SK-N-SH (cell line): ENCODE data around the gene ECE1. TPM values are rescaled to one million over a fixed set of nuclear protein-coding genes. Genes with fewer than 3 reads are reported as not detected.

ENCODE experiments used
- CTCF ChIA-PET: fragments of 300-600, 350-600 bp; formaldehyde crosslinking; extraction: SDS; loops from one replicate; lab custom pipeline; 2021; lab: Yijun Ruan, JAX
- POLR2A ChIA-PET: fragments of 350-600 bp; sonication (Branson Sonifier 250); formaldehyde crosslinking; extraction: SDS; loops from one replicate; lab custom pipeline; 2020; ENCODE audit warnings: antibody characterized with exemption, inconsistent platforms; lab: Yijun Ruan, JAX
- DNase-seq: peaks from one replicate; pipeline ENCODE4 v3.0.0; 2012
- H2AFZ ChIP-seq: fragments of 200-600 bp; sonication (generic); 2 replicates; pipeline ENCODE4 v1.8.1; 2016; ENCODE audit warnings: antibody characterized with exemption, mild to moderate bottlenecking, low read depth
- H3F3A ChIP-seq: fragments of 200-600 bp; sonication (generic); replicated peaks from 2 replicates; pipeline ENCODE3; 2016; ENCODE audit warnings: antibody characterized with exemption, mild to moderate bottlenecking; ENCODE audit not compliant: insufficient read depth
- H3K27ac ChIP-seq, 2 experiments: fragments of 200-500 bp in 1 of 2; fragments of 200-600 bp in 1 of 2; sonication (Bioruptor generic) in 1 of 2; sonication (generic), shearing (Covaris generic) in 1 of 2; 2 replicates each; pipeline versions ENCODE4 v1.5.1 to v1.6.1; 2014 to 2016; ENCODE audit warnings: low read depth in 2 of 2, inconsistent platforms in 1 of 2, low read length in 1 of 2, mild to moderate bottlenecking in 1 of 2, mixed read lengths in 1 of 2
- H3K27me3 ChIP-seq: fragments of 200-600 bp; sonication (generic), shearing (Covaris generic); 2 replicates; pipeline ENCODE4 v1.6.1; 2016; ENCODE audit warnings: mixed run types; ENCODE audit not compliant: insufficient read depth
- H3K36me3 ChIP-seq, 2 experiments: fragments of 200-500 bp in 1 of 2; fragments of 200-600 bp in 1 of 2; sonication (Bioruptor generic) in 1 of 2; sonication (generic) in 1 of 2; replicated peaks in 1 of 2; 2 replicates each; pipeline versions ENCODE3 to v1.5.1; 2014 to 2016; ENCODE audit warnings: low read length in 1 of 2, mild to moderate bottlenecking in 1 of 2; ENCODE audit not compliant: insufficient read depth in 2 of 2, control insufficient read depth in 1 of 2
- H3K4me1 ChIP-seq, 2 experiments: fragments of 200-500 bp in 1 of 2; fragments of 200-600 bp in 1 of 2; sonication (Bioruptor generic) in 1 of 2; sonication (generic), shearing (Covaris generic) in 1 of 2; 2 replicates each; pipeline versions ENCODE4 v1.5.1 to v1.6.1; 2014 to 2016; ENCODE audit warnings: low read depth in 1 of 2, low read length in 1 of 2, mixed run types in 1 of 2; ENCODE audit not compliant: insufficient read depth in 2 of 2, control insufficient read depth in 1 of 2
- H3K4me2 ChIP-seq: fragments of 200-600 bp; sonication (generic), shearing (Covaris generic); 2 replicates; pipeline ENCODE4 v1.6.1; 2017; ENCODE audit warnings: mixed run types
- H3K4me3 ChIP-seq, 2 experiments: fragments of 200-500 bp in 1 of 2; fragments of 200-600 bp in 1 of 2; sonication (Bioruptor generic) in 1 of 2; sonication (generic), shearing (Covaris generic) in 1 of 2; 2 replicates each; pipeline versions ENCODE4 v1.5.1 to v1.8.1; 2014 to 2016; ENCODE audit warnings: low read depth in 2 of 2, inconsistent platforms in 1 of 2, low read length in 1 of 2, mild to moderate bottlenecking in 1 of 2, mixed read lengths in 1 of 2, moderate library complexity in 1 of 2
- H3K79me2 ChIP-seq: fragments of 200-600 bp; sonication (generic); 2 replicates; pipeline ENCODE4 v1.8.1; 2017; ENCODE audit warnings: mild to moderate bottlenecking; ENCODE audit not compliant: insufficient read depth
- H3K9ac ChIP-seq: fragments of 200-600 bp; sonication (generic); 2 replicates; pipeline ENCODE4 v1.6.1; 2017; ENCODE audit warnings: mixed run types
- H3K9me2 ChIP-seq: fragments of 200-600 bp; sonication (generic); 2 replicates; pipeline ENCODE4 v1.6.1; 2017; ENCODE audit warnings: mixed run types
- H3K9me3 ChIP-seq: fragments of 200-600 bp; sonication (generic); 2 replicates; pipeline ENCODE4 v1.6.1; 2017; ENCODE audit warnings: mixed run types, mild to moderate bottlenecking, moderate library complexity
- H4K20me1 ChIP-seq: fragments of 200-600 bp; sonication (generic); 2 replicates; pipeline ENCODE4 v1.6.1; 2017; ENCODE audit warnings: mild to moderate bottlenecking, mixed run types; ENCODE audit not compliant: insufficient read depth
- ELF1 ChIP-seq: IDR thresholded peaks from 2 replicates; pipeline ENCODE4 v1.4.0; 2012
- EZH2phosphoT487 ChIP-seq: fragments of 200-600 bp; sonication (generic); IDR thresholded peaks from 2 replicates; pipeline ENCODE4 v1.6.1; 2017; ENCODE audit warnings: low read depth, mixed run types, mild to moderate bottlenecking, antibody characterized with exemption, moderate library complexity, borderline replicate concordance
- FOXJ3 ChIP-seq: sonication (generic); formaldehyde crosslinking; IDR thresholded peaks from 2 replicates; pipeline ENCODE4 v1.5.1; 2020; ENCODE audit warnings: mild to moderate bottlenecking, missing genetic modification reagents
- FOXM1 ChIP-seq: IDR thresholded peaks from 2 replicates; pipeline ENCODE4 v1.4.0; 2012; ENCODE audit warnings: low read depth, mild to moderate bottlenecking
- GABPA ChIP-seq: IDR thresholded peaks from 2 replicates; pipeline ENCODE4 v1.4.0; 2012; ENCODE audit warnings: low read depth, mild to moderate bottlenecking
- GATA2 ChIP-seq: sonication (generic); formaldehyde crosslinking; IDR thresholded peaks from 2 replicates; pipeline ENCODE4 v1.5.0; 2020; ENCODE audit warnings: mild to moderate bottlenecking, missing genetic modification reagents
- MXI1 ChIP-seq: IDR thresholded peaks from 2 replicates; pipeline ENCODE4 v1.6.1; 2012; ENCODE audit warnings: mild to moderate bottlenecking, low read depth, low read length, improper control_type of control experiment
- POLR2AphosphoS5 ChIP-seq: IDR thresholded peaks from 2 replicates; pipeline ENCODE4 v1.6.1; 2012; ENCODE audit warnings: low read depth, low read length
- REST ChIP-seq: IDR thresholded peaks from 2 replicates; pipeline ENCODE4 v1.6.1; 2012; ENCODE audit warnings: mild to moderate bottlenecking, low read depth, low read length, moderate library complexity
- RXRA ChIP-seq: IDR thresholded peaks from 2 replicates; pipeline ENCODE4 v1.4.0; 2012; ENCODE audit warnings: low read depth, mild to moderate bottlenecking, borderline replicate concordance
- SMC3 ChIP-seq: IDR thresholded peaks from 2 replicates; pipeline ENCODE4 v1.6.1; 2012; ENCODE audit warnings: low read depth, low read length, improper control_type of control experiment
- TCF12 ChIP-seq: IDR thresholded peaks from 2 replicates; pipeline ENCODE4 v1.4.0; 2012
- TEAD4 ChIP-seq: IDR thresholded peaks from 2 replicates; pipeline ENCODE4 v1.4.0; 2012; ENCODE audit warnings: mild to moderate bottlenecking, borderline replicate concordance; ENCODE audit not compliant: insufficient read depth
- polyA plus RNA-seq, 3 experiments: library from polyadenylated mRNA; depleted of rRNA; stranded (reverse); fragments of >200 nt; gene quantifications; 2 replicates each; pipeline ENCODE4 v1.2.3, GENCODE V29; 2012
- TF ChIP-seq, protein P1 (sequence below): IDR thresholded peaks from 2 replicates; pipeline ENCODE4 v1.4.0; 2012; ENCODE audit warnings: low read depth
- TF ChIP-seq, protein P2 (sequence below): fragments of 150-350 bp; IDR thresholded peaks from 2 replicates; pipeline ENCODE4 v1.6.1; 2016; ENCODE audit warnings: mild to moderate bottlenecking, low read depth, low read length
- TF ChIP-seq, protein P3 (sequence below): fragments of 200-600 bp; sonication (generic); IDR thresholded peaks from 2 replicates; pipeline ENCODE4 v1.6.1; 2017; ENCODE audit warnings: antibody characterized with exemption, mild to moderate bottlenecking, moderate library complexity

ECE1 gene
- polyA plus RNA-seq, 1 of the 3 experiments (the other 2 are of a cell fraction): 96.6 TPM

DNA sequence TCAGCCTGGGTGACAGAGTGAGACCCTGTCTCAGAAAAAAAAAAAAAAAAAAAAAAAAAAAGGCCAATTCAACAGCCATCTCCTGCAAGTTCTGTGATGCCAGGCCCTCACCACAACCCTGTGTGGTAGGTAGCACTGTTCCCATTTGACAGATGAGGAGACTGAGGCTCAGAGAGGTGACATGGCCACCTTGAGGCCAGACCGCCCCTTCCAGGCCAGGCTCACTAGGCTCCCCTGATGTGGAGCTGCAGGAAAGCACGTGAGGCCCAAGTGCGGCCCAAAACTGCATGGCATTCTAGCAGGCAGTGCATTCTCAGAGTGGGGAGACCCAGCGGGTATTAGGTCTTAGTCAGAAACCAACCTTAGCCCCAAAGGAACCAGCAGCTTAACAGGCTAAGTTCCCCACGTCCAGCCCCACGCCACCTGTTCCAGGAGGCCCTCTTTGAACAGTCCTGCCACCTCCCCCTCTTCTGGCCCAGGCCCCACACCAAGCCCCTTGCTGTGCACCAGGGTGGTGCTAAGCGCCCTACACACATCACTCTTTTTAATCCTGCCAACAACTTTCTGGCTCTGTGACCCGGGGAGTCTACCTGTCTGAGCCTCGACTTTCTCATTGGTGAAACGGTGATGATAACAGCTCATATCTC is 11.7 kb upstream of the ECE1 start (continued):
- TF ChIP-seq SMC3: no peak
- no peak for TF ChIP-seq MXI1
- no peak for TF ChIP-seq FOXJ3 (CRISPR knock-in tag)
- TF ChIP-seq, protein P1, sequence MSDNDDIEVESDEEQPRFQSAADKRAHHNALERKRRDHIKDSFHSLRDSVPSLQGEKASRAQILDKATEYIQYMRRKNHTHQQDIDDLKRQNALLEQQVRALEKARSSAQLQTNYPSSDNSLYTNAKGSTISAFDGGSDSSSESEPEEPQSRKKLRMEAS: no peak
- no peak for TF ChIP-seq FOXM1

DNA sequence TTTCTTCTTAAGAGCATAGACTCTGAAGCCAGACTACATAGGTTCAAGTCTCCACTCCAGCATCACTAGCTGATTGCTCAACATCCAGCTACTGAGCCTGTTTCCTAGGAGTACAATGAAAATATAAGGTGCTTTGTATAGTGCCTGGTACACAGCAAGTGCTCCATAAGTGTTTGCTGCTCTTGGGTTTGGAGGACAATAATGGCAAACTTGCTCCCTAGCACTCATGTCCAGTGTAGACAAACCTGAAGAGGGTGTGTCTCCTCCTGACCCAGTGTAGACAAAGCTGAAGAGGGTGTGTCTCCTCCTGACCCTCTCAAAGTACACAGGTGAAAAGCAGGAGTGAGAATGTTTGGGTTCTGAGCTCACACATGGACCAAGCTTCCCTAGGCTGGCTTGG is 10.5 kb upstream of the ECE1 start:
- Histone ChIP-seq H4K20me1 (no peaks in the 10 kb centered on the region), H3K4me1 (peaks cover 24 to 42% of the 10 kb centered on the region in 2 experiments), H3K4me2 (no peak overlapping the region), H3K9me2 (no peaks in the 10 kb centered on the region), H3K36me3 (no peaks in the 10 kb centered on the region), H3K79me2 (peaks cover 3% of the 10 kb centered on the region; the same call in 1 of the 2 replicates), H3K27me3 (no peaks in the 10 kb centered on the region), H3K9ac (no peak overlapping the region)
- CTCF ChIA-PET: interaction anchor here (0.5 to 3.7 kb wide), 9 partner anchors 12 to 1089 kb away, joined by 3 to 20 read pairs (median 7); no protein-coding TSS in a partner anchor
- no peak for TF ChIP-seq SMC3
- TF ChIP-seq, protein P2, sequence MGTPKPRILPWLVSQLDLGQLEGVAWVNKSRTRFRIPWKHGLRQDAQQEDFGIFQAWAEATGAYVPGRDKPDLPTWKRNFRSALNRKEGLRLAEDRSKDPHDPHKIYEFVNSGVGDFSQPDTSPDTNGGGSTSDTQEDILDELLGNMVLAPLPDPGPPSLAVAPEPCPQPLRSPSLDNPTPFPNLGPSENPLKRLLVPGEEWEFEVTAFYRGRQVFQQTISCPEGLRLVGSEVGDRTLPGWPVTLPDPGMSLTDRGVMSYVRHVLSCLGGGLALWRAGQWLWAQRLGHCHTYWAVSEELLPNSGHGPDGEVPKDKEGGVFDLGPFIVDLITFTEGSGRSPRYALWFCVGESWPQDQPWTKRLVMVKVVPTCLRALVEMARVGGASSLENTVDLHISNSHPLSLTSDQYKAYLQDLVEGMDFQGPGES: no peak
- no peak for TF ChIP-seq REST
- no peak for TF ChIP-seq EZH2phosphoT487
- TF ChIP-seq, protein P3, sequence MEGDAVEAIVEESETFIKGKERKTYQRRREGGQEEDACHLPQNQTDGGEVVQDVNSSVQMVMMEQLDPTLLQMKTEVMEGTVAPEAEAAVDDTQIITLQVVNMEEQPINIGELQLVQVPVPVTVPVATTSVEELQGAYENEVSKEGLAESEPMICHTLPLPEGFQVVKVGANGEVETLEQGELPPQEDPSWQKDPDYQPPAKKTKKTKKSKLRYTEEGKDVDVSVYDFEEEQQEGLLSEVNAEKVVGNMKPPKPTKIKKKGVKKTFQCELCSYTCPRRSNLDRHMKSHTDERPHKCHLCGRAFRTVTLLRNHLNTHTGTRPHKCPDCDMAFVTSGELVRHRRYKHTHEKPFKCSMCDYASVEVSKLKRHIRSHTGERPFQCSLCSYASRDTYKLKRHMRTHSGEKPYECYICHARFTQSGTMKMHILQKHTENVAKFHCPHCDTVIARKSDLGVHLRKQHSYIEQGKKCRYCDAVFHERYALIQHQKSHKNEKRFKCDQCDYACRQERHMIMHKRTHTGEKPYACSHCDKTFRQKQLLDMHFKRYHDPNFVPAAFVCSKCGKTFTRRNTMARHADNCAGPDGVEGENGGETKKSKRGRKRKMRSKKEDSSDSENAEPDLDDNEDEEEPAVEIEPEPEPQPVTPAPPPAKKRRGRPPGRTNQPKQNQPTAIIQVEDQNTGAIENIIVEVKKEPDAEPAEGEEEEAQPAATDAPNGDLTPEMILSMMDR: no peak
- TF ChIP-seq GABPA: no peak
- TF ChIP-seq POLR2AphosphoS5: no peak
- no peak for TF ChIP-seq GATA2
- TF ChIP-seq TCF12: no peak
- no peak for TF ChIP-seq TEAD4
- TF ChIP-seq ELF1: no peak
- TF ChIP-seq RXRA: no peak
- TF ChIP-seq, all 33 proteins: peak for 0
- H3F3A ChIP-seq: peaks cover 12% of the 10 kb centered on the region
- no peak overlapping the region for H3K4me3 ChIP-seq
- H2AFZ ChIP-seq: no peak overlapping the region
- H3K9me3 ChIP-seq: no peaks in the 10 kb centered on the region
- H3K27ac ChIP-seq: no peak overlapping the region
- POLR2A ChIA-PET: interaction anchor here (1.2 kb wide), 1 partner anchor 45 kb away, joined by 3 read pairs; no protein-coding TSS in a partner anchor
- DNase-seq: no peak
